Activated naive CD8-positive, alpha-beta T cell treated with anti-CD3 and anti-CD28 coated beads, Interleukin-2, amount 10 ng/mL, durations not matched to agents 7 days and 5 days (primary cell): Measurements from ENCODE around the gene ATRNL1. TPM values are rescaled to one million over a fixed set of nuclear protein-coding genes. Genes with fewer than 3 reads are reported as not detected.

Experiments used
- ATAC-seq: fragments of 150-1000 bp; cut with Tn5 transposase; one replicate; pipeline ENCODE4 v1.10.0; 2021; ENCODE audit warnings: low read depth, moderate library complexity
- POLR2A ChIA-PET: fragments of 350-600 bp; sonication (Branson Sonifier 250); formaldehyde crosslinking; loops from one replicate; lab custom pipeline; 2021; ENCODE audit warnings: antibody characterized with exemption; lab: Charles Lee
- DNase-seq: peaks from one replicate; pipeline ENCODE4 v3.0.0; 2021
- H3K27ac Mint-ChIP-seq: one replicate; pipeline ENCODE4 v1.8.0; 2022; ENCODE audit warnings: mild to moderate bottlenecking, mixed read lengths
- H3K27me3 Mint-ChIP-seq: one replicate; pipeline ENCODE4 v1.8.0; 2022; ENCODE audit warnings: mild to moderate bottlenecking, moderate library complexity, mixed read lengths
- H3K36me3 Mint-ChIP-seq: one replicate; pipeline ENCODE4 v1.8.0; 2021; ENCODE audit warnings: mild to moderate bottlenecking, mixed read lengths
- H3K4me1 Mint-ChIP-seq: one replicate; pipeline ENCODE4 v1.8.0; 2021; ENCODE audit warnings: mixed read lengths
- H3K4me3 Mint-ChIP-seq: one replicate; pipeline ENCODE4 v1.8.0; 2022; ENCODE audit warnings: mild to moderate bottlenecking, moderate library complexity, mixed read lengths
- H3K9me3 Mint-ChIP-seq: one replicate; pipeline ENCODE4 v1.8.0; 2021; ENCODE audit warnings: mixed read lengths
- total RNA-seq, 2 experiments: library from RNA; stranded (reverse); gene quantifications; one replicate each; pipeline ENCODE4 v1.2.3, GENCODE V29; 2021

Gene ATRNL1
- total RNA-seq, 2 experiments from 2014 or later: not detected

DNA sequence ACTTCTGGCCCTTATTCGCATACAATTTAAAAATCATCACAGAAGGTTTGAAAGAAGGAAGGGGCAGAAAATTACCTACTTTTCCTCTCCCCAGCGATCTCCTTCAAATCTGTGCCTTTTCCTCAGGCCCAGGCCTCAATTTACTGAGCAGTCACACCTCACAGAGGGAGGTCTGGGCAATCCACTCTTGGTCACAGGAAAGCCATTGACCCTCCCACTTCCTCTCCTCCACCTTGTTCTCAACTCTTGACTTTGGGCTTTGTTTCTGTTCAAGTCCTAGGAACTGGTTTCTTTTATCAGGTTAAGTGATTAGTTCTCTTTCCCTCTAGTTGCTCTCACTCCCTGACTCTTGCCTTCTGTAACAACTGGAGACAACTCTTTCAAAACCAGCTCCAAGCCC is 37.0 kb upstream of the ATRNL1 start:
- Mint-ChIP-seq H3K4me1 (no peaks in the 10 kb centered on the region), H3K27ac (no peak overlapping the region), H3K9me3 (no peaks in the 10 kb centered on the region), H3K4me3 (no peak overlapping the region), H3K27me3 (peaks cover 7% of the 10 kb centered on the region), H3K36me3 (no peaks in the 10 kb centered on the region)
- POLR2A ChIA-PET: no interaction called here
- ATAC-seq (no peak), DNase-seq (no peak)

DNA sequence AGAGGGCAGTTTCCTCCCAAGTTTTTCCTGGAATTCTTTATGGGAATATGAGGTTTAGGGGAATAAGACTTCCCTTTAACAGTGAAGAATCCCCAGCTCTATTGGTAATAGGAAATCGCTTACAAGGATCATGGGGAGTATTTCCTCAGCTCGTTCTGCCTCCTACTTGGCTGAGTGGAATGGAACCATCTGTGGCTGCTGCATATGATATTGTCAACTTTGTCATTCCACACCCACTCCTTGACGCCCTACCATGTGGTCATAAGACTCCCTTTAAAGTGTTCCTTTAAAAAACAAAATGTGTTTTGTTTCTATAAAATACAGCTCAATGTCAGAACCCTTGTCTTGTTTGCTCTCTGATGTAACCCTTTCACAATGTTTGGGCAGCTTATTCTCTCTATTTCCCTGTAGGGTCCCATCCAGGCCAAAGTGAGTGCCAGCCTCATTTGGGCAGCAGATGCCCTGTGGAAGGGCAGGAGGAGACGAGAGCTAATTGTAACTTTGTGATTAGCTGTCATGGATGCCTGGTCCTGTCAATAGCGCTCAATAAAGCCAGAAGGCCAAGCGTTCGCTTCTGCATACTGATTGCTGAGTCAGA is 33.8 kb upstream of the ATRNL1 start:
- peaks cover 10% of the 10 kb centered on the region for H3K27me3 Mint-ChIP-seq
- no peak for ATAC-seq
- no peaks in the 10 kb centered on the region for H3K9me3 Mint-ChIP-seq
- no peak overlapping the region for H3K4me3 Mint-ChIP-seq
- POLR2A ChIA-PET: no interaction called here
- H3K27ac Mint-ChIP-seq: no peak overlapping the region
- H3K4me1 Mint-ChIP-seq: no peaks in the 10 kb centered on the region
- no peak for DNase-seq
- H3K36me3 Mint-ChIP-seq: no peaks in the 10 kb centered on the region

DNA sequence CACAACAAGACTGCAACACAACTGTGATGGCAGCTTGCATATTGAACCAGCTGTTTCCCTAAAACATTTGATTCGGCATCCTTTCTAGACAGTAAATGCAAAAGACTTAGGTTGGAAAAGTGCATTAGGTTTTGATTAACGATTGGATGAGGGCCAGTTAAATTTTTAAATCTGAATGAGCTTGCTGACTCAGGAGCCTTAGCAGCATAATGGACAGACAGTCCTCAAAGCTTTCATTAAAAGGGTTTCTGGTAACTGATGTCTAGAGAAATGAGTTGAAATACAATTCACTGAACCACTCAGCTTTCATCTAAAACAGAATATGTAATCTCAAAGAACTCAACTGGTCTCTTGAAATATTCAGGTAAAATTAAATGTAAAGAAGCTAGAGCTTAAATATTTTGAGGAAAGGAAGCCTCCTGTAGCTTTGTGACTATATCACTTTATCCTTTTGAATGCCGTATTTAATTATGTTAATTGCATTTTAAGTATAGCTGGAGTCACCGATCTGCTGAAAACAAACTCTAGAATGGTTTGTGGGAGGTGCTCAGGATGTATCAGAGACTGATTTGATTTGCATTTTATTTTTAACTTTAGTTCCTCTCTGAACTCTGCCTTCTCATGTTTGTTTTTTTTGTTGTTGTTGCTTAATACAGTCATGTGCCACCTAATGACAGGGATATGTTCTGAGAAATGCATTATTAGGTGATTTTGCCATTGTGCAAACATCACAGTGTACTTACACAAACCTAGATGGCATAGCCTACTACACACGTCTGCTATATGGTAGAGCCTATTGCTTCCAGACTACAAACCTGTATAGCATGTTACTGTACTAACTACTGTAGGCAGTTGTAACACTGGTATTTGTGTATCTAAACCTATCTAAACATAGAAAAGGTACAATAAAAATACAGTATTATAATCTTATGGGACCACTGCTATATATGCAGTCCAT is 29.2 kb upstream of the ATRNL1 start:
- Mint-ChIP-seq H3K27ac (no peak overlapping the region), H3K36me3 (no peaks in the 10 kb centered on the region), H3K9me3 (no peaks in the 10 kb centered on the region), H3K27me3 (peaks cover 10% of the 10 kb centered on the region), H3K4me1 (no peaks in the 10 kb centered on the region), H3K4me3 (no peak overlapping the region)
- ATAC-seq: no peak
- no peak for DNase-seq
- POLR2A ChIA-PET: no interaction called here

DNA sequence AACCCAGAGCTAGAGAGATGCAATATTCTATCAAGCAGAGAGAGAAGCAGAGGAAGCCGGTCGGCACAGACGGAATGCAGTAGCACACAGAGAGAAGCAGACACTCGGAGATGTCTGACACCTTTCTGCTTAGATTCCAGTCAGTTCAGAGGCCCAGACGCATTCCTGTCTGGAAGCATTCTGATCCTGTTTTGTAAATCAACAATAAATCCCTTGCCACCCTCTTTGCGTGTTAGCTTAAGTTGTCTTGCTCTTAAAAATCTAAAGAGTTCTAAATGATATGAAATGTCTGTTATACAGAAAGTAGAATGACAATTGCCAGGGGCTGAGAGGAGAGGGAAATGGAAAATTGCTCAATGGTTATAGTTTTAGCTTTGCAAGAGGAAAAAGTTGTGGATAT is 27.4 kb upstream of the ATRNL1 start:
- Mint-ChIP-seq H3K36me3 (no peaks in the 10 kb centered on the region), H3K4me3 (no peak overlapping the region), H3K4me1 (no peaks in the 10 kb centered on the region), H3K9me3 (no peaks in the 10 kb centered on the region), H3K27me3 (peaks cover 6% of the 10 kb centered on the region), H3K27ac (no peak overlapping the region)
- ATAC-seq: no peak
- DNase-seq: no peak
- POLR2A ChIA-PET: no interaction called here

DNA sequence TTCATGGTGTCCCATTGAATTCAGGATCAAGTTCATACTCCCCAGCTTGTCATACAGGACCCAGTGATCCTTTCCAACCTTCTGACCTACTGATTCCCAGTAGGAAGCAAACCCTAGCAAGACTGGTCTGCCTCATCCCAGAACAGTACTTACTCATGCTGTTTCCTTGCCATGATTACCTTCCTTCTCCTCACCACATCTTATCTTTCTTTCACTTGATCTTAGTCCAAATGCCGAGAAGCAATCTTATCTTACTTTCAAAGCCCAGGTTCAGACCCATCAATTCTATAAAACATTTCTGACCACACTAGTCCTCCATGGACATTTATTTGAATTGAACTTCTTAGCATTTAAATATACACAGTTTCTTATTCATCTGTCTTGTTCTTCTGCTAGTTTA is 26.6 kb upstream of the ATRNL1 start:
- Mint-ChIP-seq H3K36me3 (no peaks in the 10 kb centered on the region), H3K27ac (no peak overlapping the region), H3K9me3 (no peaks in the 10 kb centered on the region), H3K4me3 (no peak overlapping the region), H3K27me3 (peaks cover 4% of the 10 kb centered on the region), H3K4me1 (no peaks in the 10 kb centered on the region)
- POLR2A ChIA-PET: no interaction called here
- ATAC-seq (no peak), DNase-seq (no peak)

DNA sequence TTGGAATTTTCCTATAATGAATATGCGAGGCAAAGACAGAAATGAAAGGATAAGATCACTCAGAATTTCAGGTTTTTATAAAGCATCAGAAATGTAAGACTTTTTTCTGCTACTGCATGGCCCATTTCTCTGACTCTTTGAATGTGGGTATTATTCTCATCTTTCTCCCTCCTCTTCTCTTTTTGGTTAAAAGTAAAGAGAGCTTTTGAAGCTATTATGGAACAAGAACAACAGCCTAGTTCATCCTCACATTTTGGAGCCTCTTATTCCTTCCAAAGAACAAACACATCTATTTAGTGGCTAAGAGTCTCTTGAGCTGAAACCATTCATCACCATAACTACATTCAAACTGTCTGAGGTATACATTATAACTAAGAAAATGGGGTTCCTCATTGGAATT is 19.4 kb upstream of the ATRNL1 start:
- no peak for ATAC-seq
- no peaks in the 10 kb centered on the region for H3K27me3 Mint-ChIP-seq
- no peaks in the 10 kb centered on the region for H3K4me1 Mint-ChIP-seq
- H3K9me3 Mint-ChIP-seq: no peaks in the 10 kb centered on the region
- H3K27ac Mint-ChIP-seq: no peak overlapping the region
- no peak overlapping the region for H3K4me3 Mint-ChIP-seq
- DNase-seq: no peak
- POLR2A ChIA-PET: no interaction called here
- no peaks in the 10 kb centered on the region for H3K36me3 Mint-ChIP-seq

DNA sequence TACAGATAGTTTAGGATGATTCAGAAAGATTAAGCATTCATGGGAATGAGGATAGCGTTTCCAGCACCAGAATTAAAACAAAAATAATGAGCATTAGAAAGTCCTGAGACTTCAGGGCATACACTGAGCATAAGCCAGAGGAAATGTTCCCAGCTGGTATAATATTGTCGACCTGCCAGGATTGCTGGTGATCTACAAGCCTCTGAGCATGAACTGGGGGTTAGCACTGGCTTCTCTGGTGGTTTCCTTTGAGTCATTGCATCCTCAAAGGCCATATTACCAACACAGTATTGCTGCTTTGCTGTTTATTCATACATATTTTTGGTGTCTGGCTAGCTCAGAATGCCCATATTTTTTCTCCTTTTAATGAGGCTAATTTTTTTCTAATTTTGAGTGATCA is 10.7 kb upstream of the ATRNL1 start:
- Mint-ChIP-seq H3K27me3 (peaks cover 19% of the 10 kb centered on the region), H3K4me1 (no peaks in the 10 kb centered on the region), H3K27ac (no peak overlapping the region), H3K4me3 (no peak overlapping the region), H3K9me3 (peaks cover 2% of the 10 kb centered on the region), H3K36me3 (no peaks in the 10 kb centered on the region)
- ATAC-seq: no peak
- POLR2A ChIA-PET: no interaction called here
- DNase-seq: no peak

DNA sequence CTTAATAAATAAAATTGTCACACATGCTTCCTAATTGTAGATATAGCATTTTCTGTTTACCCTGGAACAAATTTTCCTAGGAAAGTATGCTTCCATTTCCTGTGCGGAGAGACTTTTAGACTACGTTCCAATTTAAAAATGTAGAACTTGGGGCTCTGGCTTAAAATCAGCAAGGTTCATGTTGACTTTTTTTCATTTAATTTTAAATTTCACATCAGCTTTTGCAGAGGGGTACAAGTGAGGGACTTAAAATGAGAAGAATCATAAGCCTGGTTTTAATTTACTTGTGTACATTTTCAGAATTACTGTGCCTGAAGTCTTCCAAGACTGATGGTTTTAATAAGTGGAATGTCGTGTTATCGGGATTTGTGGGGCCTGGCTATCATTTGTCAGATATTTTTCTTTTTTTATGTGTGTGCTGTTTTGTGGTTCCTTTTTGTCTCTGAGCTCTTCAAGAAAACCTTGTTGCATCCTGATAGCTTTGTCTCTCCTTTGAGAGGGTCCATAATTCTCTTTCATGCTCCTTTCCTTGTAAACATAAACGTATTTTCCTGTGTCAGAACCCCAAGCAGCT is 8.8 kb upstream of the ATRNL1 start:
- POLR2A ChIA-PET: no interaction called here
- Mint-ChIP-seq H3K27me3 (peaks cover 30% of the 10 kb centered on the region), H3K9me3 (peaks cover under 1% of the 10 kb centered on the region), H3K4me1 (no peaks in the 10 kb centered on the region), H3K27ac (no peak overlapping the region), H3K36me3 (no peaks in the 10 kb centered on the region), H3K4me3 (no peak overlapping the region)
- no peak for DNase-seq
- ATAC-seq: no peak

DNA sequence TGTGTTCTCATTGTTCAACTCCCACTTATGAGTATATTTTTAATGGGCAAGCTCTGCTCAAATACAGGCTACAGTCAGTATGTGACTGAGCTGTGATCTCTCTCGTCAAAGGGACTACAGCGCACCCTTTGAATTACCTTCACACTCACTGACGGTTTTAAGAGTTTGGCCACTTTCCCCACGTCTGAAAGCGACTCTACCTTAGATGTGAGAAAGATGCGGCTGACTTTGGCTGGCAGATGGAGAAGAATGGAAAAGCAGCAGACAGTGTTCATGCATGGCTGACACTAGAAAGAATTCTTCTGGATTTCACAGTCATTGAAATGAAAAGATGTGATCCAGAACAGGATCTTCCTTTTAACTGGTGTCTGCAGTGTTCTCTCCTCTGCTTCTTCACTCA is 2.0 kb upstream of the ATRNL1 start:
- Mint-ChIP-seq H3K27me3 (peaks cover 62% of the 10 kb centered on the region), H3K27ac (no peak overlapping the region), H3K9me3 (no peaks in the 10 kb centered on the region), H3K36me3 (no peaks in the 10 kb centered on the region), H3K4me1 (peaks cover 6% of the 10 kb centered on the region), H3K4me3 (no peak overlapping the region)
- POLR2A ChIA-PET: no interaction called here
- ATAC-seq (no peak), DNase-seq (no peak)

DNA sequence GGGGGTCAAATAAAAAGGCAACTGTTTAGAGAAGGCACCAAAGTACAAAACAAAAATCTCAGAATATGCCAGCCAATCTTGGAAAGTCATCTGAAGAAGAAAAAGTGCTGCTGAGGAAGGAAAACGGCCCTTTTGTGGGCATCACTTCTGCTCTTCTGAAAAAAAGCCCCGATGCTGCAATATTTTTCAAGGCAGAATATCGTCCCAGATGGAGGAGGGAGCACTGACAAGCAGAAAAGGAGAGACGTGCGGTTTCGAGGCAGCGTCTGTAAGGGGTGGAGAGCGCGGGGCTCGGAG is 959 bp upstream of the ATRNL1 start:
- POLR2A ChIA-PET: no interaction called here
- ATAC-seq: no peak
- H3K27me3 Mint-ChIP-seq: peaks cover 61% of the 10 kb centered on the region

DNA sequence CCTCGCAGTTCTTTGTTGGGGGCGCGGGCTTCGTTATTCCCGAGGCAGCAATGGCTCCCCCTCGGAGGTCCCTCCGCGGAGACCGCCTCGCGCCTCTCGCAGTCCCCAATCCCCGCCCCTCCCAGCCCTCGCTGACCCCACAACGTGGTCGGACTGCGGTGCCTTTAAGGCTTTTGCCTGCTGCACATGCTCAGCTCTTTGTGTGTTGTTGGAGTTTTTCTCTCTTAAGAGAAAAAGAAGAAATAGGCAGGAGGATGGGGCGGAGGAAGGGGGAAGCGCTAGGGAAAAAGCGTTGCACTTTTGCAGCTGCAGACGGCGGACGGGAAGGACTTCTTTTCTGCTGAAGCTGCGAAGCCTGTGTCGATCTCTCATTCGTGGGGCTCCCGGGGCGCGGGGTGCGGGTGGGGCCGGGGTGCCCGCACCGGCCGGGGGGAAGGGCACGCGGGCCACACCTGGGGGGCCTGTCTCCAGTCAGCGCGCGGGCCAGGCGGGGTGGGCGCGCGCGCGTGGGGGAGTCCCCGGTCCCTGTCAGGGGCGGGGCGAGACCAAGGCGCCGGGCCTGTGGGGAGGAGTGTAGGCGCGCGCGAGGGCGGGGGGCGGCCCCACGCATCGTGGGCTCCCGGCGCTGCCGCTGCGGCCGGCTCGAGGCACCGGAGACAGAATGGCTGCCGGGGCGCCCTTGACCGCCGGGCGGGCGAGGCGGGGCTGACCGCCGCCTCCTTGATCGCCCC is 445 bp upstream of the ATRNL1 start:
- H3K4me1 Mint-ChIP-seq: peaks cover 6% of the 10 kb centered on the region
- no peak overlapping the region for H3K27ac Mint-ChIP-seq
- H3K27me3 Mint-ChIP-seq: peaks cover 65% of the 10 kb centered on the region
- DNase-seq (peak; percentile 65), ATAC-seq (peak; percentile 85)
- no peaks in the 10 kb centered on the region for H3K36me3 Mint-ChIP-seq
- POLR2A ChIA-PET: no interaction called here
- H3K4me3 Mint-ChIP-seq: peak overlapping the region; percentile 72
- H3K9me3 Mint-ChIP-seq: no peaks in the 10 kb centered on the region

More for the DNA sequence above, 959 bp upstream of the ATRNL1 start:
- no peak overlapping the region for H3K27ac Mint-ChIP-seq
- H3K9me3 Mint-ChIP-seq: no peaks in the 10 kb centered on the region
- H3K4me3 Mint-ChIP-seq: peak overlapping the region; percentile 69
- peaks cover 6% of the 10 kb centered on the region for H3K4me1 Mint-ChIP-seq
- no peaks in the 10 kb centered on the region for H3K36me3 Mint-ChIP-seq
- no peak for DNase-seq

DNA sequence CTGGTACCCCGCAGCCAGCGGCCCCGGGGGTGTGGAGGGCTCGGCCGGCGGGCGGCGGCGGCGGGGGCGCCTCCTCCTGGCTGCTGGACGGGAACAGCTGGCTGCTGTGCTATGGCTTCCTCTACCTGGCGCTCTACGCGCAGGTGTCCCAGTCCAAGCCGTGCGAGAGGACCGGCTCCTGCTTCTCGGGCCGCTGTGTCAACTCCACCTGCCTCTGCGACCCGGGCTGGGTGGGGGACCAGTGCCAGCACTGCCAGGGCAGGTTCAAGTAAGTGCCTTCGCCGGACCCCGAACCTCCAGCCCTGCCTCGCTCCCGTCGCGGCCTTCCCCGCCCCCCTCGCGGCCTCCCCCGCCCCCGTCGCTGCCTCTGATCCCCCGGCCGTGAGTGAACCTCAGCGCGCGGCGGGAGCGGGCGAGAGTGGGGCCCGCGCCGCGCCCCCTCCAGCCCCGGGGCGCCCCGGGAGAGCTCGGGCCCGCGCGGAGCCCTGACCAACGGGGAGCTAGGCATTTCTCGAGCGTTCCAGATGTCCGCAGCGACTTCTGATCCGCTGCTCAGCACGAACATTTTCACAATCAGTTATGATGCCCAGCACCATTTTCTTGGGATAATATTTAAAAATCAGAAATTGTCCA is 727 bp downstream of the ATRNL1 start:
- peak; percentile 48 for DNase-seq
- Mint-ChIP-seq H3K9me3 (no peaks in the 10 kb centered on the region), H3K4me1 (peaks cover 6% of the 10 kb centered on the region), H3K36me3 (no peaks in the 10 kb centered on the region), H3K27me3 (peaks cover 59% of the 10 kb centered on the region), H3K27ac (no peak overlapping the region), H3K4me3 (peak overlapping the region; percentile 59)
- peak; percentile 44 for ATAC-seq
- POLR2A ChIA-PET: no interaction called here

DNA sequence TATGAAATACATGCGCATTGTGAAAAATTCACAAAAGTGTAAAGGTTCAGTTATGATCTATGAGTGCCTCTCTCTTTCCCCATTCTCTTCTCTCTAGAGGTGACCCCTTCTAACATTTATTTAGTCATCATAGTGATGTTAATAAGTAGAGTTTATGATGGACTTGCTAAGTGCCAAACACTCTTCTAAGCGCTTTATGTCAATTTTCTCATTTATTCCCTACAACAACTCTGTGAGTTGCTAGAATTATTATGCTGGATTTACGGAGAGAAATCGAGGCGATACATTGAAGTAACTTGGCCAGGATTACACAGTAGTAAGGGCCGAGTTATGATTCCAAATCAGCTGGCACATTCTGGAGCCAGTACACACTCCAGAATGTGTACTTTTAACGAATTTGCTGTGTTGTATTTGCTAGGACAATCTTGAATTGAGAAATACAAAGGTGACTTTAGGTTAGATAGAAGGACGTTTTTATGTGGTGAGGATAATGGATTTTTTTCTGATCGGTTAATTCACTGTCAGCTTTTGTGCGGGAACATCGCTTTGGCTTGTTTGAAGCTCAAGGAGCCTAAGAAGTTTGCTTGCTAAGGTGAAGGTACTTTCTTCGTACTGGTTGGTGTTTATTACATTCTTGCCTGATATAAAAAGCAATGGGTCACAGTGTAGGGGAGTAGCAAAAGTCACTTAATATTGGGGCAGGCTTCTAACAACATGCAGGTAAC is 1.4 kb downstream of the ATRNL1 start:
- H3K4me1 Mint-ChIP-seq: peaks cover 6% of the 10 kb centered on the region
- H3K36me3 Mint-ChIP-seq: no peaks in the 10 kb centered on the region
- peaks cover 55% of the 10 kb centered on the region for H3K27me3 Mint-ChIP-seq
- peak overlapping the region; percentile 59 for H3K4me3 Mint-ChIP-seq
- no peak for ATAC-seq
- POLR2A ChIA-PET: no interaction called here
- no peak overlapping the region for H3K27ac Mint-ChIP-seq
- no peak for DNase-seq
- H3K9me3 Mint-ChIP-seq: no peaks in the 10 kb centered on the region
